ENCODE measurements around the gene INPP4B. TPM values are rescaled to one million over a fixed set of nuclear protein-coding genes. Genes with fewer than 3 reads are reported as not detected.
A peak's percentile ranks its signal among the peaks of the same experiment; 100 is the strongest.

Gene INPP4B
- total RNA-seq, 1 experiment from 2014 or later: 41.0 TPM

DNA sequence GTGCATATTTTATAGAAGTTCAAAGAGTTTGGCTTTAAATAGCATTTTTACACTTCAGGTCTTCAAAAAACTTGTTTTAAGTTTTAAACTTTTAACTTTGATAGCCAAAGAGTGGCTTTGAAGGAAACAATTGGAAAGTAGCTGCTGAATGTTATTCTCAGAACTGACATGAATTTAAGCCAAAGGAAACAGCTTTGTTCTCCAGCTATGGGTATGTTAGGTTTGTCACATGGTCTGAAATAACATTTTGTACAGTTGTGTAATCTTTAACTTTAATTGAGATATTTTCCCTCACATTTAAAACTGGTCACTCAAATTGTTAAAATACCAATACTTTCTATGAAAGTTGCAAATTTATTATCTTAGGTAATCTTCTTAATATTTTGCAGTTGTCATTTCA is 645.1 kb downstream of the INPP4B start:
- DNase-seq: no peak
- H3K4me2 ChIP-seq (ENCODE audit: low read length): no peak overlapping the region
- no peaks in the 10 kb centered on the region for H4K20me1 ChIP-seq (ENCODE audit: low read length)
- no peak overlapping the region for H2AFZ ChIP-seq (ENCODE audit: low read length)
- intact Hi-C loops (cut with micrococcal nuclease): loop anchor here (5.0 to 10.0 kb wide), 3 partner anchors 74 to 644 kb away; partner anchors contain the start of gene INPP4B
- TF ChIP-seq EZH2 (IDR thresholded peaks at IDR 0.05; ENCODE audit: low read length, unreplicated experiment): no peak
- no peak for TF ChIP-seq CTCF (conservative IDR thresholded peaks at IDR 0.05; ENCODE audit: low read depth, low read length)
- no peak for TF ChIP-seq EZH2phosphoT487 (IDR thresholded peaks at IDR 0.05; ENCODE audit: borderline replicate concordance, low read length)
- no peaks in the 10 kb centered on the region for H3K27me3 ChIP-seq (ENCODE audit: low read length)
- no peaks in the 10 kb centered on the region for H3K79me2 ChIP-seq (ENCODE audit: low read length)
- no peak overlapping the region for H3K9ac ChIP-seq (ENCODE audit: low read length)
- no peaks in the 10 kb centered on the region for H3K36me3 ChIP-seq (ENCODE audit: low read depth, low read length)
- POLR2A ChIA-PET (ENCODE audit: unreplicated experiment): no interaction called here
- BruUV-seq (replicated peaks): no TSS peak
- H3K4me3 ChIP-seq (ENCODE audit: low read length): no peak overlapping the region
- CTCF ChIA-PET: no interaction called here
- H3K4me1 ChIP-seq (ENCODE audit: insufficient read depth, low read length): no peaks in the 10 kb centered on the region
- no peak for ATAC-seq
- H3K9me3 ChIP-seq (ENCODE audit: low read length): no peaks in the 10 kb centered on the region
- H3K9me2 ChIP-seq (replicated peaks; ENCODE audit: low read length): no peaks in the 10 kb centered on the region
- H3F3A ChIP-seq (ENCODE audit: low read length, unreplicated experiment): no peaks in the 10 kb centered on the region
- H3K27ac ChIP-seq (ENCODE audit: low read length): no peak overlapping the region

DNA sequence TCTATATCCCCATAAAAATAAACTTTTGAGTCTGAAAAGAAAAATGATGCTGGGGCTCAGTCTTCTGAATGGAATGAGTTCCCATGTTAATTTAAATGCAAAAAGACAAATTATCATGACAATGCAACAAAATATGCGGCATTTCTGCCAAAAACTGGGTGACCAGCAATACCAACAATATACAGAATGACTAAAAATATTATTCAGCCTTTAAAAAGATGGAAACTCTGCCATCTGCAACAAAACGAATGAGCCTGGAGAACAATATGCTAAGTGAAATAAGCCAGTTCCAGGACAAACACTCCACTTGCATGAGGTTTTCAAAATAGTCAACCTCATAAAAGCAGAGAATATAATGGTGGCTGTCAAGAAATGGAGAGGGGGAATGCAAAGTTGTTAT is 651.2 kb downstream of the INPP4B start:
- no peak overlapping the region for H3K27ac ChIP-seq (ENCODE audit: low read length)
- H3K4me1 ChIP-seq (ENCODE audit: insufficient read depth, low read length): peaks cover 12% of the 10 kb centered on the region
- no peak for TF ChIP-seq EZH2 (IDR thresholded peaks at IDR 0.05; ENCODE audit: low read length, unreplicated experiment)
- no peak for TF ChIP-seq CTCF (conservative IDR thresholded peaks at IDR 0.05; ENCODE audit: low read depth, low read length)
- TF ChIP-seq EZH2phosphoT487 (IDR thresholded peaks at IDR 0.05; ENCODE audit: borderline replicate concordance, low read length): no peak
- no peak overlapping the region for H3K9ac ChIP-seq (ENCODE audit: low read length)
- ChIA-PET CTCF (no interaction called here), POLR2A (ENCODE audit: unreplicated experiment) (no interaction called here)
- no TSS peak for BruUV-seq (replicated peaks)
- H3K79me2 ChIP-seq (ENCODE audit: low read length): no peaks in the 10 kb centered on the region
- H3K27me3 ChIP-seq (ENCODE audit: low read length): no peaks in the 10 kb centered on the region
- H3K9me3 ChIP-seq (ENCODE audit: low read length): no peaks in the 10 kb centered on the region
- H2AFZ ChIP-seq (ENCODE audit: low read length): no peak overlapping the region
- H3K4me3 ChIP-seq (ENCODE audit: low read length): no peak overlapping the region
- no peaks in the 10 kb centered on the region for H4K20me1 ChIP-seq (ENCODE audit: low read length)
- intact Hi-C loops (cut with micrococcal nuclease): no loop called here
- H3F3A ChIP-seq (ENCODE audit: low read length, unreplicated experiment): no peaks in the 10 kb centered on the region
- ATAC-seq (no peak), DNase-seq (no peak)
- H3K9me2 ChIP-seq (replicated peaks; ENCODE audit: low read length): no peaks in the 10 kb centered on the region
- H3K36me3 ChIP-seq (ENCODE audit: low read depth, low read length): no peaks in the 10 kb centered on the region
- no peak overlapping the region for H3K4me2 ChIP-seq (ENCODE audit: low read length)

GRCh38 chr4:142191901-142192300 is 654.2 kb downstream of the INPP4B start:
- no peak for TF ChIP-seq CTCF (conservative IDR thresholded peaks at IDR 0.05; ENCODE audit: low read depth, low read length)
- TF ChIP-seq EZH2 (IDR thresholded peaks at IDR 0.05; ENCODE audit: low read length, unreplicated experiment): no peak
- no peak for TF ChIP-seq EZH2phosphoT487 (IDR thresholded peaks at IDR 0.05; ENCODE audit: borderline replicate concordance, low read length)
- intact Hi-C loops (cut with micrococcal nuclease): no loop called here
- no peaks in the 10 kb centered on the region for H4K20me1 ChIP-seq (ENCODE audit: low read length)
- CTCF ChIA-PET: no interaction called here
- no peak overlapping the region for H3K4me3 ChIP-seq (ENCODE audit: low read length)
- H3K9ac ChIP-seq (ENCODE audit: low read length): no peak overlapping the region
- H3K4me1 ChIP-seq (ENCODE audit: insufficient read depth, low read length): peaks cover 13% of the 10 kb centered on the region
- BruUV-seq (replicated peaks): no TSS peak
- no peak overlapping the region for H2AFZ ChIP-seq (ENCODE audit: low read length)
- DNase-seq (peak; percentile 6), ATAC-seq (no peak)
- no peaks in the 10 kb centered on the region for H3K36me3 ChIP-seq (ENCODE audit: low read depth, low read length)
- no peaks in the 10 kb centered on the region for H3K27me3 ChIP-seq (ENCODE audit: low read length)
- POLR2A ChIA-PET (ENCODE audit: unreplicated experiment): no interaction called here
- H3K9me2 ChIP-seq (replicated peaks; ENCODE audit: low read length): no peaks in the 10 kb centered on the region
- no peak overlapping the region for H3K4me2 ChIP-seq (ENCODE audit: low read length)
- H3K27ac ChIP-seq (ENCODE audit: low read length): no peak overlapping the region
- no peaks in the 10 kb centered on the region for H3K9me3 ChIP-seq (ENCODE audit: low read length)
- H3F3A ChIP-seq (ENCODE audit: low read length, unreplicated experiment): no peaks in the 10 kb centered on the region
- H3K79me2 ChIP-seq (ENCODE audit: low read length): no peaks in the 10 kb centered on the region

Data from PC-3 (cell line).